ENCODE data around the gene GINS1.
A peak's percentile ranks its signal among the peaks of the same experiment; 100 is the strongest.

GINS1 gene

GRCh38 chr20:25402583-25402982 lies 4.9 kb upstream of the GINS1 start:
- no peak for TF ChIP-seq CTCF (IDR thresholded peaks at IDR 0.05; ENCODE audit: low read depth, low read length)
- H3K4me3 ChIP-seq (ENCODE audit: low read depth, low read length) = no peak overlapping the region

- no peak for TF ChIP-seq CTCF (IDR thresholded peaks at IDR 0.05; ENCODE audit: low read depth, low read length)
- peak overlapping the region; percentile 89 for H3K4me3 ChIP-seq (ENCODE audit: low read depth, low read length)
Measured at GRCh38 chr20:25408170-25408547, 686 bp downstream of the GINS1 start.

- no peak for TF ChIP-seq CTCF (IDR thresholded peaks at IDR 0.05; ENCODE audit: low read depth, low read length)
- H3K4me3 ChIP-seq (ENCODE audit: low read depth, low read length) = peak overlapping the region; percentile 89
Measured at GRCh38 chr20:25408890-25409289, 1.4 kb downstream of the GINS1 start.

GRCh38 chr20:25418776-25419175 lies 11.3 kb downstream of the GINS1 start:
- no peak for TF ChIP-seq CTCF (IDR thresholded peaks at IDR 0.05; ENCODE audit: low read depth, low read length)
- H3K4me3 ChIP-seq (ENCODE audit: low read depth, low read length) = no peak overlapping the region

- no peak overlapping the region for H3K4me3 ChIP-seq (ENCODE audit: low read depth, low read length)
- TF ChIP-seq CTCF (IDR thresholded peaks at IDR 0.05; ENCODE audit: low read depth, low read length) = no peak
Measured at GRCh38 chr20:25421102-25421501, 13.6 kb downstream of the GINS1 start.

- TF ChIP-seq CTCF (IDR thresholded peaks at IDR 0.05; ENCODE audit: low read depth, low read length) = no peak
- no peak overlapping the region for H3K4me3 ChIP-seq (ENCODE audit: low read depth, low read length)
Measured at GRCh38 chr20:25422032-25422431, 14.6 kb downstream of the GINS1 start.

- TF ChIP-seq CTCF (IDR thresholded peaks at IDR 0.05; ENCODE audit: low read depth, low read length) = no peak
- no peak overlapping the region for H3K4me3 ChIP-seq (ENCODE audit: low read depth, low read length)
Measured at GRCh38 chr20:25424536-25424935, 17.1 kb downstream of the GINS1 start.
